Panc1 (cell line): Measurements from ENCODE around the gene DOCK1. TPM values are rescaled to one million over a fixed set of nuclear protein-coding genes. Genes with fewer than 3 reads are reported as not detected.

Experiments
- ATAC-seq: fragments of 200-7000 bp; cut with Tn5 transposase; 2 replicates; pipeline ENCODE4 v1.9.1; 2020; ENCODE audit warnings: mild to moderate bottlenecking, moderate library complexity
- BruUV-seq: library from RNA; stranded (reverse); fragments of 400-500 nt; replicated peaks from 2 replicates; lab custom pipeline; 2021; lab: Mats Ljungman, UMichigan
- CTCF ChIA-PET: fragments of 300-600 bp; sonication (Branson Sonifier 250); formaldehyde crosslinking; loops from one replicate; lab custom pipeline; 2022; ENCODE audit warnings: antibody characterized with exemption; lab: Charles Lee
- POLR2A ChIA-PET: fragments of 300-600 bp; sonication (Branson Sonifier 250); formaldehyde crosslinking; loops from one replicate; lab custom pipeline; 2022; ENCODE audit warnings: antibody characterized with exemption; lab: Charles Lee
- DNase-seq: peaks from one replicate; pipeline ENCODE4 v3.0.0-alpha.2; 2010; ENCODE audit warnings: low read depth, low spot score
- H3K27ac ChIP-seq: 2 replicates; pipeline ENCODE4 v1.5.1; 2011; ENCODE audit warnings: mild to moderate bottlenecking, low read length, inconsistent platforms
- H3K27me3 ChIP-seq: fragments of 200-500 bp; sonication (Bioruptor generic); 2 replicates; pipeline ENCODE4 v1.6.0; 2014; ENCODE audit warnings: low read length, inconsistent platforms; ENCODE audit not compliant: control insufficient read depth, insufficient read depth
- H3K36me3 ChIP-seq: fragments of 200-500 bp; sonication (Bioruptor generic); 2 replicates; pipeline ENCODE4 v1.5.1; 2014; ENCODE audit warnings: inconsistent platforms, mild to moderate bottlenecking, low read length, moderate library complexity; ENCODE audit not compliant: control insufficient read depth, insufficient read depth
- H3K4me1 ChIP-seq: 2 replicates; pipeline ENCODE4 v1.5.1; 2011; ENCODE audit warnings: inconsistent platforms, mild to moderate bottlenecking, low read length, moderate library complexity; ENCODE audit not compliant: control insufficient read depth, insufficient read depth
- H3K4me3 ChIP-seq, 2 experiments: 2 replicates each; pipeline ENCODE4 v1.5.1; 2011 to 2012; ENCODE audit warnings: low read depth in 2 of 2, low read length in 2 of 2, mild to moderate bottlenecking in 2 of 2, inconsistent platforms in 1 of 2, moderate library complexity in 1 of 2
- H3K9me3 ChIP-seq: fragments of 200-500 bp; sonication (Bioruptor generic); 2 replicates; pipeline ENCODE4 v1.5.1; 2014; ENCODE audit warnings: low read depth, mild to moderate bottlenecking, inconsistent platforms, low read length, moderate library complexity; ENCODE audit not compliant: control insufficient read depth, insufficient read depth
- CTCF ChIP-seq: fragments of 450-650 bp; IDR thresholded peaks from 2 replicates; pipeline ENCODE4 v1.5.1; 2017; ENCODE audit warnings: mild to moderate bottlenecking
- POLR2AphosphoS5 ChIP-seq: IDR thresholded peaks from 2 replicates; pipeline ENCODE4 v1.6.1; 2012; ENCODE audit warnings: mild to moderate bottlenecking, low read depth, low read length, moderate library complexity
- REST ChIP-seq, 2 experiments: IDR thresholded peaks; 2 replicates each; pipeline ENCODE4 v1.6.1; 2011 to 2012; ENCODE audit warnings: low read depth in 2 of 2, control low read depth in 1 of 2, low read length in 1 of 2, mild to moderate bottlenecking in 1 of 2, moderate library complexity in 1 of 2; ENCODE audit not compliant: insufficient read depth in 1 of 2
- SIN3A ChIP-seq: IDR thresholded peaks from 2 replicates; pipeline ENCODE4 v1.6.1; 2012; ENCODE audit warnings: low read depth, mild to moderate bottlenecking, low read length, moderate library complexity, borderline replicate concordance; ENCODE audit not compliant: insufficient read depth
- TCF7L2 ChIP-seq: IDR thresholded peaks from 2 replicates; pipeline ENCODE4 v1.6.1; 2011; ENCODE audit warnings: mild to moderate bottlenecking, low read depth, low read length, inconsistent platforms
- in situ Hi-C: cut with HindIII; loops from 2 replicates; pipeline ENCODE4 v1.10.0; 2016; ENCODE audit warnings: low sequenced_read_pairs, low pct_unique_long_range_greater_than_20kb
- intact Hi-C: fragments of 100-400 bp; cut with micrococcal nuclease; formaldehyde crosslinking; loops from one replicate; pipeline ENCODE4 v1.10.0; 2022; ENCODE audit not compliant: unreplicated experiment
- total RNA-seq: library from RNA; stranded (reverse); gene quantifications from one replicate; pipeline ENCODE4 v1.2.1, GENCODE V29; 2021; ENCODE audit not compliant: unreplicated experiment

Gene DOCK1
- total RNA-seq, 1 experiment from 2014 or later: 67.6 TPM

- no peaks in the 10 kb centered on the region for H3K27me3 ChIP-seq
- intact Hi-C loops: no loop called here
- H3K27ac ChIP-seq: no peak overlapping the region
- H3K4me1 ChIP-seq: peaks cover 8% of the 10 kb centered on the region
- no peaks in the 10 kb centered on the region for H3K36me3 ChIP-seq
- TF ChIP-seq CTCF (no peak), REST (IDR thresholded peaks at IDR 0.05; ENCODE audit: insufficient read depth in 1 of 2, low read depth in 2 of 2, low read length in 1 of 2) (no peak), SIN3A (no peak), POLR2AphosphoS5 (no peak), TCF7L2 (no peak)
- in situ Hi-C loops: no loop called here
- ChIA-PET CTCF (no interaction called here), POLR2A (no interaction called here)
- ATAC-seq (no peak), DNase-seq (no peak)
- H3K9me3 ChIP-seq: no peaks in the 10 kb centered on the region
- H3K4me3 ChIP-seq: no peak overlapping the region
- TSS peak; percentile 15 for BruUV-seq
Measured at GRCh38 chr10:127275793-127276450, 370.7 kb downstream of the DOCK1 start.

GRCh38 chr10:127276794-127277462 lies 371.7 kb downstream of the DOCK1 start:
- Histone ChIP-seq H3K9me3 (no peaks in the 10 kb centered on the region), H3K27me3 (no peaks in the 10 kb centered on the region), H3K4me1 (peaks cover 8% of the 10 kb centered on the region), H3K4me3 (no peak overlapping the region), H3K27ac (no peak overlapping the region), H3K36me3 (no peaks in the 10 kb centered on the region)
- intact Hi-C loops: no loop called here
- ATAC-seq (no peak), DNase-seq (no peak)
- TF ChIP-seq TCF7L2 (no peak), SIN3A (no peak), POLR2AphosphoS5 (no peak)
- BruUV-seq: no TSS peak
- ChIA-PET POLR2A (no interaction called here), CTCF (no interaction called here)
- in situ Hi-C loops: no loop called here

DNA sequence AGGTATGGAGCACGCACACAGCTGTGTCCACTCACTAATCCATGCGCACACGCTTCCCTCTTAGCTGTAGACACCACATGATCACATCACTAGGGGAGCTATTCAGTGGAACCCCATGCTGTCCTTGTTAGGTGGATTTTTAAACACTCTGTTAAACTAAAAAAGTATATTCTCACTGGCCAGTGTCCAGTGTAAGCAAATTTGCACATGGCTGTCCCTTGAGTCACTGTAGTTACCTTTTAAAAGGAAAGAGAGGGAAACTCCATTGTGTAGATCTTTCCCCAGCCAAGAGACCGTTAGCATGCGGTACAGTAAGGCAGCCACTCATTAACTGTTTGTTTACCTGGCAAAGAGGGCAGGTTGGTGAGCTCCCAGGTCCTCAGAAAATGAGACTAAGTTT lies 372.8 kb downstream of the DOCK1 start:
- Histone ChIP-seq H3K27me3 (no peaks in the 10 kb centered on the region), H3K4me3 (no peak overlapping the region), H3K27ac (no peak overlapping the region), H3K4me1 (peaks cover 8% of the 10 kb centered on the region), H3K36me3 (no peaks in the 10 kb centered on the region), H3K9me3 (no peaks in the 10 kb centered on the region)
- ChIA-PET POLR2A (no interaction called here), CTCF (no interaction called here)
- TF ChIP-seq TCF7L2 (no peak), SIN3A (no peak), POLR2AphosphoS5 (no peak), REST (IDR thresholded peaks at IDR 0.05; ENCODE audit: insufficient read depth in 1 of 2, low read depth in 2 of 2, low read length in 1 of 2) (no peak), CTCF (no peak)
- ATAC-seq (peak; percentile 80), DNase-seq (no peak)
- in situ Hi-C loops (no loop called here), intact Hi-C loops (no loop called here)
- BruUV-seq: no TSS peak
